ENCODE measurements around the gene SP2. TPM values are rescaled to one million over a fixed set of nuclear protein-coding genes. Genes with fewer than 3 reads are reported as not detected.

The SP2 gene
- total RNA-seq, 2 experiments from 2014 or later: 28.1 to 28.2 TPM

DNA sequence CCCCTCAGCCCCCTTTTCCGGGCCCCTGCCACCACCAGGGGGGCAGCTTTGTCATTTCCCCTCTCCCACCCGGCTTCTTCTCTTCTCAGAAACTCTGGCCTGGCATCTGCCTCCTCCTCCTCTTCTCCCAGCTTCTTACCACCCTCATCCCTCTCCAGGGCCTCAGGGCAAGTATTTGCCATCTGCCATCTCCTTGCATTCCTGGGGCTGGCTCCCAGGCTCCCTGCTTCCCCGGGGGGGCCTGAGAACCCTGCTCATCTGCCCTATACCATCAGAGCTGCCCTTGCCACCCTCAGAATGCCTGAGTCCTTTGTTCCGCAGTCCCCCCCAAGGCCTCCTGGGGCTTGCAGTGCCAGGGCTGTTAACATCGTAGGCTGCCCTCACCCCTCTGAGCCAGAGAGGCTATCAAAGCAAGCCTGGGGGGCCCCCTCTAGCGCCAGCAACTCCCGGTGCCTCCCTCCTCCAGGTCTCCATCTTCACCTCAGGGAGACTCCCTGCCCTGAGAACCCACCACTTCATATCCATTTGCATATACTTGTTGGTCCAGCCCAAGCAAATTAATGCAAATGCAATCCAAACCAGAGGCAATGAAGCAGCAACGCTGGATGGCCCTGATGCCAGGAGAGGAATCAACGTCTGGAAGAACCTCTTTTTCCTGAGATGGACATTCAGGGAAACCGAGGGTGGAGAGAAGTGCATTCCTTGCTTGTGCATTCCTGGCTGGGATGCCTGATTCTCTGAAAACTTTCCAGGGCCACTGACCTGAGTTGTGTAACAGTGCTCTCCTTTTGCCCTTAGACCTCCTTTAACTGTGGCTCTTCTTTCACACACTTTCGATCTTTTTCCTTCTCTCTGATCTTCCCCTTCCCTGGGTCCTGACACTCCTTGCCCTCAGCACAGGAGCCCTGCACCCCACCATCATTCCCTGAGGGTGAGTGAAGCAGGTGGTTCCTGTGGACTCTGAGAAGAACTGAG lies 20.7 kb upstream of the SP2 start:
- no peak overlapping the region for H3K4me3 Mint-ChIP-seq
- no peak overlapping the region for H3K27ac Mint-ChIP-seq
- POLR2A ChIA-PET: no interaction called here
- DNase-seq: no peak
- no peak for ATAC-seq (ENCODE audit: low read depth)
- H3K9me3 Mint-ChIP-seq: no peaks in the 10 kb centered on the region
- H3K4me1 Mint-ChIP-seq: peaks cover 4% of the 10 kb centered on the region
- no peaks in the 10 kb centered on the region for H3K36me3 Mint-ChIP-seq
- peaks cover 52% of the 10 kb centered on the region for H3K27me3 Mint-ChIP-seq

DNA sequence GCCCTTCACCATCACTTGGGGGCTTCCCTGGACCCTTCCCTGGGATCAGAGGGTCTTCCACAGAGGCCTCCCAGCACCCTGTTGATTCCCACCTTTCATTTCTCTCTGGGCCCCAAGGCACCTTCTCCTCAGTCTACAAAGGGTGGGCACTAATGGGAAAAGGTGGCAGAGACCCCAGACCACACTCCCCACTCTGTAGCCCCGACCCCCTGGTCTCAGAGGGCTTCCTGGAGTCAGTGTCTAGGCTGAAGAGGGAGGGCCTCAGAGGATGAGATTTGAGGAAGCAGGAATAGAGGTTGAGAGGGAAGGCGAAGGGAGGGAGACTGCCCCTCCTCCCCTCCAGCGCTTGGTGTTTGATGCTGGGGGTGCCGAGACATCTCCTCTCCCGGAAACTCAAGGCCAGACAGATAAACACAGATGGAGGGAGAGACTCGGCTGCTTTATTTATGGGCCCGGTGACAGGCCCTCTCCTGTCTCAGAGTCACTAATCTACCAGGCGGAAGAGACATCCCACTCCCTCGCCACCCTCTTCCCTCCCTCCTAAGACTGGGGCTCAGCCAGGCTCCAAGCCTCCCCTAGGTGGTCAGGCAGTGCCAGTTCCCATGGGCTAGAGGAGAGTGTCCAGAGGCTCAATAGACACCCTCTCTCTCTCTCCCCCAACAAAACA lies 18.5 kb upstream of the SP2 start:
- POLR2A ChIA-PET: interaction anchor here (0.6 kb wide), 1 partner anchor 154 kb away, joined by 4 read pairs; no protein-coding TSS in a partner anchor
- no peak overlapping the region for H3K27ac Mint-ChIP-seq
- no peaks in the 10 kb centered on the region for H3K9me3 Mint-ChIP-seq
- H3K4me1 Mint-ChIP-seq: peaks cover 4% of the 10 kb centered on the region
- no peaks in the 10 kb centered on the region for H3K36me3 Mint-ChIP-seq
- ATAC-seq (ENCODE audit: low read depth): no peak
- no peak overlapping the region for H3K4me3 Mint-ChIP-seq
- H3K27me3 Mint-ChIP-seq: peaks cover 34% of the 10 kb centered on the region
- no peak for DNase-seq

DNA sequence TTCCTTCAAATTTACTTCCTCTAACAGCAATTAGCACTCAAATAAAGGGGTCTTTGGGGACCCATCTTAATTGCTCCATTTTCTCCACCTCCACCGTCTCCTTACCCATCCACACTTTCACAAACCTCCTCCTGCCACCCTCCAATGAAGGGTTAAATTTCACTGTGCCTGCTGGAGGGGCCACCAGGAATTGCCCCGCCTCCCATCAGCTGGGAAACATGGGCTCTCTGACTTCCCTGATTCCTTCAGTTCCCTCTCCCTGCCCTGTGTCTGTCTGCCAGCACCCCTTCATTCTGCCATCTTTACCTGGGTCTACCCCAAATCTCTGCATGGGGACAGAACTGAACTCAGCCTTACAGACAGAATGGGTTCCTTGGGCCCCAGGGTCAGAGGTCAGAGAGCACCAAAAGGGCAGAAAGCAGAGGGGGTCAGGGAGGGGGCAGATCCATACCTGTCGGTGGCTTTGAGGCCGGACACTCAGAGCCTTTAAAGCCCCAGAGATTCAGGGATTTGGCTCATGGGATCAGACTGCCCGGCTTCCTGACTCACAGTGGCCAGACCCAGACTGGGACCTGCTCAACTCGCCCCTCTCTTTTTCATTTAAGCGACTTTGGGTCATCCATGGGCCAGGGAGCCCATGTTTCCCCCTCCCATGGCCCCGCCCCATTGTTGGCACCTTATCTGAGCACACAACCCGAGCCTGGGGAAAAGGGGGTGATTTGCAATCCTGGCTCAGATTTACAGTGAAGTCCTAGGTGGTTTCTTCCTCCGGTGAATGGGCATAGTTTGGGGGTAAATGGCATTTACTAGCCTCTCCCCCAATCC lies 17.6 kb upstream of the SP2 start:
- Mint-ChIP-seq H3K4me1 (peaks cover 6% of the 10 kb centered on the region), H3K9me3 (no peaks in the 10 kb centered on the region), H3K36me3 (no peaks in the 10 kb centered on the region), H3K4me3 (no peak overlapping the region), H3K27me3 (peaks cover 27% of the 10 kb centered on the region), H3K27ac (no peak overlapping the region)
- POLR2A ChIA-PET: interaction anchor here (0.6 kb wide), 1 partner anchor 153 kb away, joined by 4 read pairs; no protein-coding TSS in a partner anchor
- no peak for DNase-seq
- no peak for ATAC-seq (ENCODE audit: low read depth)

DNA sequence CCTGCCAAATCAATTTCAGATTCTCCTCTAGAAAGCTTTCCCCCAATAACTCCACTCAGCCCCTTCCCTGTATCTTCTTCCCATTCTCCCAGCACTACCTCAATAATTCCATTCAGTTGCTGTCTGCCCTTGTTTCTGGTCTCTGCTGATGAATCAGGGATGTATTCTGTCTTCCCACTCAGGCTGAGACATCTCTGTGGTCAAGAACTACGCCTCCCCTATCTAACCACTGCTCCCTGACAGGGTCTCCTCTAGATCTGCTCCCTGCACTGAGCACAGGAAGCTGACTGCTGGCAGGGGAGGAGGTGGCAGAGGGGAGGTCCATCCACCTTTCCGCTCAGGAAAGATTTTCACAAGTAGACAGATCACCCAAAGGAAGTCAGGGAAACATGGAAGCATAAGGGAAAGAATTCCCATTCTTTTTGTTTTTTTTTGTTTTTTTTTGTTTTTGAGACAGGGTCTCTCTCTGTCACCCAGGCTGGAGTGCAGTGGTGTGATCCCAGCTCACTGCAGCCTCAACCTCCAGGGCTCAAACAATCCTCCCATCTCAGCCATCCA lies 16.9 kb upstream of the SP2 start:
- H3K4me1 Mint-ChIP-seq: peaks cover 6% of the 10 kb centered on the region
- POLR2A ChIA-PET: no interaction called here
- no peak overlapping the region for H3K4me3 Mint-ChIP-seq
- peaks cover 20% of the 10 kb centered on the region for H3K27me3 Mint-ChIP-seq
- H3K36me3 Mint-ChIP-seq: no peaks in the 10 kb centered on the region
- H3K27ac Mint-ChIP-seq: no peak overlapping the region
- no peaks in the 10 kb centered on the region for H3K9me3 Mint-ChIP-seq
- ATAC-seq (ENCODE audit: low read depth) (no peak), DNase-seq (no peak)

DNA sequence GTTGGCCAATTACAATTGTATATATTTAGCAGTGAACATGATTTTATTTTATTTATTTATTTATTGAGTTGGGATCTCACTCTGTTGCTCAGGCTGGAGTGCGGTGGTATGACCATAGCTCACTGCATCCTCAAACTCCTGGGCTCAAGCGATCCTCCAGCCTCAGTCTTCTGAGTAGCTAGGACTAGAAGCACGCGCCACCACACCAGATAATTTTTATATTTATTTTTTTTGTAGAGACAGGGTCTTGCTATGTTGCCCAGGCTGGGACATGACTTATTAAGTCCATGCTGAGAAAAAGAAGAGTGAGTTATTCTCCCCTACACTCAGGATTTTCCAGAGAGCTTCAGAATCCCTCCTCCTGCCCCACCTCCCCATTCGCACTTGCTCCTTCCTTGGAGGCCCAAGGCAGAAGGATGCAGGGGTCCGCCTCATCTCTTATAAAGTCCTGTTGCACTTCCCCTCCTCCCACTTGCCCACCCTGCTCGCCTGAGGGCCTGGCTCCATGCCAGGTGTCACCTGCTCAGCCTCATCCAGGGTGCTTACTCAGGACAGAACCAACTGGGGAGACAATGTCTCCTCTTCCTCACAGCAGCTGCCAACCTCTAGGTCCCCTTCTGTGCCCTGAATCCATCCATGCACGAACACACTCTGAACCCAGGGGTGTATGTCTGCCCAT lies 16.1 kb upstream of the SP2 start:
- Mint-ChIP-seq H3K4me3 (no peak overlapping the region), H3K27ac (no peak overlapping the region), H3K9me3 (no peaks in the 10 kb centered on the region), H3K27me3 (peaks cover 16% of the 10 kb centered on the region), H3K36me3 (no peaks in the 10 kb centered on the region), H3K4me1 (peaks cover 9% of the 10 kb centered on the region)
- no peak for ATAC-seq (ENCODE audit: low read depth)
- POLR2A ChIA-PET: no interaction called here
- no peak for DNase-seq

DNA sequence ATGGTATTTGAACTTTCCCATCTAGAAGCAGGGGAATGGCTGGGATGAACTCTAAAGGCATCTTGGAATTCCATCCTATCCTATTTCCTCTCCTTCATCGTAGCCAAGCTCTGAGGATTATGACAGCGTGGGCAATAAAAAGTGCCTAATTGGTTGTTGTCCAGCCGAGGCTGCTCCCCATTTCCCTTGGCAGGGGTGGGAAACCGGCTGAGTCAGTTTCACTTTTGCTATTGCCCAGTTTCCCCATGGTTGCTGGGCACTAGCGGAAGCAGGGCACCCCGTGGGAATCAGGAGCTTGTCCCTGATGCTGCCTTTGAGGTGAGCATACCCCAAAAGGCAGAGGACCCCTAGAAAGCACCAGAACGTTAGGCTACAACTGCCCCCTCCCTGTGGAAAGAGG lies 13.8 kb upstream of the SP2 start:
- no peak overlapping the region for H3K27ac Mint-ChIP-seq
- no peaks in the 10 kb centered on the region for H3K36me3 Mint-ChIP-seq

DNA sequence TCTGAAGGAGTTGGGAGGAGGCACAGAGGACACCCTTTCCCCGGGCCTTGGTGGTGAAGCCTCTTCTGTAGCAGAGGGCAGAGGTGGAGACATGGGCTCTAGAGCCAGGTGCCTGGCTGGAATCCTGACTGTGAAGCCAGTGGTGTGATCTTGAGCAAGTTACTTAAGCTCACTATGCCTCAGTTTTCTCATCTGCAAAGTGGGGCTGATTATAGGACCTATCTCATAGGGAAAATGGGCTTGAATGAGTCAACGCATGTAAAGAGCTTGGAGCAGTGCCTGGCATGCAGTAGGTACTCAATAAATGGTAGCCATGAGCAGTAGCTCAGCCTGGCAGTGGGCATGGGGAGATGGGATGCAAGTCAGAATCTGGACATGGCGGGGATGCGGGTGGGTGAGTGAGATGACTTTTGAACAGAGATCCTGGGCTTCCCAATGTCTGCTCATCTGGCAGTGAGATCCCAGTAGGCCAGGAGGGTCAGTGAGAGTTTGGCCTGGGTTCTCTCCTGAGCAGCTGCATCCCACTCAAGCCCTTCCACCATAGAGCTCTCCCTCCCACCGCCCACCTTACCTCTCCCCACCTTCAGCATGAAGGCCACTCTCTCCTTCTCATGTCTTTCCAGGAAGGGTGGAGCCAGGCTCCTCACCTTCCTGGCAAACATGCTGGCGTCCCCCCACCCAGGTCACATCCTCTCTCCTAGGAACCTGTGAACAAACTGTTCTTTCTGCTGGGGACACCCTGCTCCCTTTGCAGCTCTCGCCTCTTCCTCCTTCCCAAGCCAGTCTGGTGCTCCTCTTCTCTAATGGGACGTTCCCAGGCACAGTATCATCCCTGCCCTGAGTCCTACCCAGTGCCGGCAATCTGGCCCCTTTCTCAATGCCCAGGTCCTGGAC lies 13.1 kb upstream of the SP2 start:
- peaks cover 5% of the 10 kb centered on the region for H3K27me3 Mint-ChIP-seq
- ATAC-seq (ENCODE audit: low read depth) (no peak), DNase-seq (no peak)
- no peaks in the 10 kb centered on the region for H3K36me3 Mint-ChIP-seq
- H3K4me3 Mint-ChIP-seq: no peak overlapping the region
- no peaks in the 10 kb centered on the region for H3K9me3 Mint-ChIP-seq
- peaks cover 12% of the 10 kb centered on the region for H3K4me1 Mint-ChIP-seq
- H3K27ac Mint-ChIP-seq: no peak overlapping the region
- POLR2A ChIA-PET: interaction anchor here (1.1 kb wide), 1 partner anchor 32 kb away, joined by 3 read pairs; the partner anchor contains the start of gene SP6

More for the DNA sequence above, 13.8 kb upstream of the SP2 start:
- no peak overlapping the region for H3K4me3 Mint-ChIP-seq
- H3K9me3 Mint-ChIP-seq: no peaks in the 10 kb centered on the region
- H3K27me3 Mint-ChIP-seq: peaks cover 8% of the 10 kb centered on the region
- peaks cover 12% of the 10 kb centered on the region for H3K4me1 Mint-ChIP-seq
- ATAC-seq (ENCODE audit: low read depth) (no peak), DNase-seq (no peak)
- POLR2A ChIA-PET: interaction anchor here (0.6 kb wide), 1 partner anchor 26 kb away, joined by 3 read pairs; no protein-coding TSS in a partner anchor

DNA sequence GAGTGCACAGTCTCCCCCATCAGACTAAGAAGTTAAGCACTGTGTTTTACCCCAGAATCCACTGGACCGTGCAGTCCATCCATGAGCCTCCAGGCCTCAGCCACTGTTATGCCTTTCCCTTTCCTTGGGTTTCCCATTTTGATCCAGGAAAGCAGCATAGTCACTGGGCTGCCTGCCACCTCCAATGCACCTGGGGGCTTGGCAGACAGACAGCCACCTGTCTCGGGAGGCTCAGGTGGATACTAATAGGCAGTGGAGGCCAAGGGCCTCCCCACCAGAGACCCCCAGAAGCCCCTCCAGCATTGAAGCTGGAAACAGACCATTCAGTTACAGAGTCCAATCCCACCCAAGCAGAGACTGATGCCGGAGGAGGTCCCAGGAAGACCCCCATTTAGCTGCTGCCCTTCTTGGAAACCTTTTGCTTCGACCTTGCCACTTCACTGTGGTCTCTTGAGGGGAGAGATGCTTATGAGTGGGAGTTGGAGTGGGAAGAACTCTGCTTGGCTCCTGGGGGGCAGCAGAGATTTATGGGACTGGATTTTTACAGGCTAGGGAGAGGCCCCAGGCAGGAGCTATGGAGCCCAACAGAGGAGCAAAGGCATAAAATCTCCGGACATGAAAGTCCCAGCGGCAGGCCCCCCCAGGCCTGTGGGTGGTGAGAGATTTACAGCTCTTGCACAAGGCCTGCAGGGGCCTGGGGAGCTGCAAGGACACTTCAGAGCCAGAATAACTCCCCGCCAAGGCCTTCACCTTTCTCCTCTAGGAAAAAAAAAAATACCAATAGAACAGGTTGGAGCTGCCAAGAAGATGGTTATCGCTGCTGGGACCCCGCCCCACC lies 12.2 kb upstream of the SP2 start:
- peaks cover 2% of the 10 kb centered on the region for H3K27me3 Mint-ChIP-seq
- no peak overlapping the region for H3K27ac Mint-ChIP-seq
- no peaks in the 10 kb centered on the region for H3K36me3 Mint-ChIP-seq
- no peak for DNase-seq
- peaks cover 12% of the 10 kb centered on the region for H3K4me1 Mint-ChIP-seq
- H3K4me3 Mint-ChIP-seq: no peak overlapping the region
- H3K9me3 Mint-ChIP-seq: no peaks in the 10 kb centered on the region
- POLR2A ChIA-PET: interaction anchor here (1.1 to 4.1 kb wide), 2 partner anchors 12 to 33 kb away, joined by 3 to 31 read pairs; partner anchors contain the start of genes SP2 and SP6
- ATAC-seq (ENCODE audit: low read depth): no peak

DNA sequence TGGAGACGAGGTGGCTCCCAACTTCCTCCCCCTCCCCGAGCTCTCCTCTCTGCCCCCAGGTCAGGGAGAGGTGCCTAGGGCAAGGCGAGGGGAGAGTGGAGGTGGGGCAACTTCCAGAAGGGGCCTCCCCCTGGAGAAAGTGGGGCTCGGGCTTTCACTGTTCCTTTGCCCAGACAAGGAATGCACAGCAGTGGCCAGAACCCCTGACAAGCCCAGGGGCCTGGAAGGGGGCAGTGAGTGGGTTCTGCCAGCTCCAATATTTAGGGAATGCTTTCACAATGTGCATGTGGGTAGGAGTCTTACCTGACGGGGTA lies 11.7 kb upstream of the SP2 start:
- peaks cover 8% of the 10 kb centered on the region for H3K4me1 Mint-ChIP-seq
- ATAC-seq (ENCODE audit: low read depth) (no peak), DNase-seq (no peak)
- no peak overlapping the region for H3K4me3 Mint-ChIP-seq
- no peak overlapping the region for H3K27ac Mint-ChIP-seq
- H3K36me3 Mint-ChIP-seq: no peaks in the 10 kb centered on the region
- no peaks in the 10 kb centered on the region for H3K9me3 Mint-ChIP-seq
- POLR2A ChIA-PET: interaction anchor here (1.1 to 4.1 kb wide), 2 partner anchors 11 to 34 kb away, joined by 3 to 31 read pairs; partner anchors contain the start of genes SP2 and SP6
- H3K27me3 Mint-ChIP-seq: peaks cover 2% of the 10 kb centered on the region

DNA sequence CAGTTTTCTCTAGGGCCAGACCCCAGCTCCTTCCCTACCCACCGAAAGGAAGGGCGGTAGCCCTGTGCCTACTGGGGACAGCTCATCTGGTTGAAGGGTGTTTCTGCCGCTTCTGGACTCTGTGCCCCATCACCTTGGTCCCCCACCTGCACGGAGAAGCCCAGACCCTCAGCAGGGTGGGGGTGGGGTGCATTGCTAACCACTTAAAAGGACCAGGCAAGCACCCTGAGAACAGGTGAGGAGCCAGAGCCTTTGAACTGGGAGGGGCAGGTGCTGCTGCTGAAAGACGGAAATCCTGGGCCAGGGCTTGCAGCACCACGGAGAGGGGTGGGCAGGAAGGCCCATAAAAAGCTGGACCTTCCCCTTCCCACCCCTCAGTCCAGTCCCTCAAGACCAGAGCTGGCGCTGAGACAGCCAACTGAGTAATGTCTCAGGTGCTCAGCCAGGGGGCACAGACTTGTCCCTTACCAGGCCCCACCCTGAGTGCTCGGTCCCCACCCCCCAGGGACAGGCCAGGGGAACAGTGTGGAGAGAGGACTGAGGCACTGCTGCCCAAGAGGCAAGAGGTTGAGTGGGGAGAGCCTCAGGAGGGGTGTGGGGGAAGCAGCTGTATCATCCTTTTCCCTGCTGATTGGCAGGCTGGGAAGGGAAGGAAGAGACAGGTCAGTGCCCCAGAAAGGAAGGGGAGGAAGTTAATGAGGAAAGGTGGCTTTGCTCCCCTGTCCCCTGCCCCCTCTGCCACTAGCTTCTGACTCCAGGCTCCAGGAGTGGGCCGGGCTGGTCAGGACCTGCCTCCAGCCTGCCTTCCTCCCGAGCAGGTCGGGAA lies 10.9 kb upstream of the SP2 start:
- peaks cover 12% of the 10 kb centered on the region for H3K4me1 Mint-ChIP-seq
- DNase-seq: no peak
- no peak overlapping the region for H3K4me3 Mint-ChIP-seq
- POLR2A ChIA-PET: interaction anchor here (0.9 to 4.1 kb wide), 2 partner anchors 10 to 21 kb away, joined by 3 to 31 read pairs; partner anchors contain the start of gene SP2
- H3K9me3 Mint-ChIP-seq: no peaks in the 10 kb centered on the region
- H3K27me3 Mint-ChIP-seq: peaks cover 2% of the 10 kb centered on the region
- H3K36me3 Mint-ChIP-seq: no peaks in the 10 kb centered on the region
- H3K27ac Mint-ChIP-seq: peak overlapping the region; percentile 42
- ATAC-seq (ENCODE audit: low read depth): no peak
